ENCODE measurements around the gene TBCK. TPM values are rescaled to one million over a fixed set of nuclear protein-coding genes. Genes with fewer than 3 reads are reported as not detected.

Gene TBCK
- polyA plus RNA-seq, 1 experiment, result 48.4 TPM

- H3K27ac ChIP-seq (ENCODE audit: low read depth, low read length), result no peak overlapping the region
- TF ChIP-seq, protein P1, sequence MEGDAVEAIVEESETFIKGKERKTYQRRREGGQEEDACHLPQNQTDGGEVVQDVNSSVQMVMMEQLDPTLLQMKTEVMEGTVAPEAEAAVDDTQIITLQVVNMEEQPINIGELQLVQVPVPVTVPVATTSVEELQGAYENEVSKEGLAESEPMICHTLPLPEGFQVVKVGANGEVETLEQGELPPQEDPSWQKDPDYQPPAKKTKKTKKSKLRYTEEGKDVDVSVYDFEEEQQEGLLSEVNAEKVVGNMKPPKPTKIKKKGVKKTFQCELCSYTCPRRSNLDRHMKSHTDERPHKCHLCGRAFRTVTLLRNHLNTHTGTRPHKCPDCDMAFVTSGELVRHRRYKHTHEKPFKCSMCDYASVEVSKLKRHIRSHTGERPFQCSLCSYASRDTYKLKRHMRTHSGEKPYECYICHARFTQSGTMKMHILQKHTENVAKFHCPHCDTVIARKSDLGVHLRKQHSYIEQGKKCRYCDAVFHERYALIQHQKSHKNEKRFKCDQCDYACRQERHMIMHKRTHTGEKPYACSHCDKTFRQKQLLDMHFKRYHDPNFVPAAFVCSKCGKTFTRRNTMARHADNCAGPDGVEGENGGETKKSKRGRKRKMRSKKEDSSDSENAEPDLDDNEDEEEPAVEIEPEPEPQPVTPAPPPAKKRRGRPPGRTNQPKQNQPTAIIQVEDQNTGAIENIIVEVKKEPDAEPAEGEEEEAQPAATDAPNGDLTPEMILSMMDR (IDR thresholded peaks at IDR 0.05; ENCODE audit: low read depth, low read length), result no peak
- CTCF ChIA-PET, result no interaction called here
- DNase-seq (ENCODE audit: low read depth, low spot score), result no peak
- H3K4me3 ChIP-seq (ENCODE audit: low read depth, low read length), result no peak overlapping the region
- no peaks in the 10 kb centered on the region for H3K27me3 ChIP-seq (ENCODE audit: control insufficient read depth, insufficient read depth, low read length)
- H3K9me3 ChIP-seq (ENCODE audit: control insufficient read depth, insufficient read depth, low read length), result no peaks in the 10 kb centered on the region
- POLR2A ChIA-PET, result no interaction called here
These were observed 321.9 kb downstream of the TBCK start for GRCh38 chr4:105994061-105994460.

GRCh38 chr4:105992641-105993305 lies 323.2 kb downstream of the TBCK start:
- H3K9me3 ChIP-seq (ENCODE audit: control insufficient read depth, insufficient read depth, low read length), result no peaks in the 10 kb centered on the region
- no peaks in the 10 kb centered on the region for H3K27me3 ChIP-seq (ENCODE audit: control insufficient read depth, insufficient read depth, low read length)
- no peak overlapping the region for H3K4me3 ChIP-seq (ENCODE audit: low read depth, low read length)
- H3K27ac ChIP-seq (ENCODE audit: low read depth, low read length), result no peak overlapping the region
- ChIA-PET POLR2A (no interaction called here), CTCF (no interaction called here)
- TF ChIP-seq, protein P1 (IDR thresholded peaks at IDR 0.05; ENCODE audit: low read depth, low read length), result no peak
- DNase-seq (ENCODE audit: low read depth, low spot score), result no peak

GRCh38 chr4:105991726-105992125 lies 324.3 kb downstream of the TBCK start:
- no peak overlapping the region for H3K4me3 ChIP-seq (ENCODE audit: low read depth, low read length)
- no peak for DNase-seq (ENCODE audit: low read depth, low spot score)
- TF ChIP-seq, protein P1 (IDR thresholded peaks at IDR 0.05; ENCODE audit: low read depth, low read length), result no peak
- no peak overlapping the region for H3K27ac ChIP-seq (ENCODE audit: low read depth, low read length)
- POLR2A ChIA-PET, result no interaction called here
- CTCF ChIA-PET, result no interaction called here
- no peaks in the 10 kb centered on the region for H3K27me3 ChIP-seq (ENCODE audit: control insufficient read depth, insufficient read depth, low read length)
- H3K9me3 ChIP-seq (ENCODE audit: control insufficient read depth, insufficient read depth, low read length), result no peaks in the 10 kb centered on the region

Other genes with a start within 250 kb of the TBCK start
- gene AIMP1, start 341 bp upstream of the TBCK start, polyA plus RNA-seq (2011; rRNA removed), result 35.3 and 52.9 TPM in 2 replicates
- gene GIMD1, start 52.6 kb upstream of the TBCK start, polyA plus RNA-seq (2011; rRNA removed), result not detected in 2 replicates